GM18873 (cell line): ENCODE measurements around the gene KDM8.

Source experiments
- ATAC-seq: cut with Tn5 transposase; IDR thresholded peaks from one replicate; pipeline ENCODE4 v1.9.1; 2021; ENCODE audit warnings: mild to moderate bottlenecking, moderate library complexity, moderate number of reproducible peaks; ENCODE audit not compliant: unreplicated experiment, low FRiP score

The KDM8 gene

GRCh38 chr16:27203507-27204311, at the start of gene KDM8:
Gene KDM8, plus strand, starts transcription at chr16:27203526. Its CDS starts 6,598 bp downstream, at chr16:27210124.
- peak; percentile 88 for ATAC-seq

- no peak for ATAC-seq
Measured at GRCh38 chr16:27154705-27155521, 48.4 kb upstream of the KDM8 start.

- no peak for ATAC-seq
Measured at GRCh38 chr16:27156579-27156978, 46.7 kb upstream of the KDM8 start.

- no peak for ATAC-seq
Measured at GRCh38 chr16:27161398-27161797, 41.9 kb upstream of the KDM8 start.

GRCh38 chr16:27164352-27164751, 39.0 kb upstream of the KDM8 start:
- no peak for ATAC-seq

GRCh38 chr16:27165576-27165975, 37.8 kb upstream of the KDM8 start:
- no peak for ATAC-seq

- ATAC-seq = no peak
Measured at GRCh38 chr16:27168790-27169189, 34.5 kb upstream of the KDM8 start.

GRCh38 chr16:27169511-27170071, 33.7 kb upstream of the KDM8 start:
- ATAC-seq = no peak

- no peak for ATAC-seq
Measured at GRCh38 chr16:27171584-27171983, 31.7 kb upstream of the KDM8 start.

- no peak for ATAC-seq
Measured at GRCh38 chr16:27174007-27174406, 29.3 kb upstream of the KDM8 start.

- ATAC-seq = no peak
Measured at GRCh38 chr16:27174798-27175197, 28.5 kb upstream of the KDM8 start.

- ATAC-seq = no peak
Measured at GRCh38 chr16:27175888-27176287, 27.4 kb upstream of the KDM8 start.

GRCh38 chr16:27177031-27177774, 26.1 kb upstream of the KDM8 start:
- no peak for ATAC-seq

GRCh38 chr16:27179500-27180072, 23.7 kb upstream of the KDM8 start:
- peak; percentile 63 for ATAC-seq

- no peak for ATAC-seq
Measured at GRCh38 chr16:27181019-27181790, 22.1 kb upstream of the KDM8 start.

- ATAC-seq = no peak
Measured at GRCh38 chr16:27182906-27183405, 20.4 kb upstream of the KDM8 start.

- no peak for ATAC-seq
Measured at GRCh38 chr16:27185776-27186130, 17.6 kb upstream of the KDM8 start.

- ATAC-seq = no peak
Measured at GRCh38 chr16:27188633-27189032, 14.7 kb upstream of the KDM8 start.

GRCh38 chr16:27189335-27189972, 13.9 kb upstream of the KDM8 start:
- ATAC-seq = no peak
